Glutamatergic neuron (in vitro differentiated cells): ENCODE results near the gene PERM1. TPM values are rescaled to one million over a fixed set of nuclear protein-coding genes. Genes with fewer than 3 reads are reported as not detected.
"Not testable (repeated sequence)": the region's sequence is repeated elsewhere in the genome, so short reads cannot be mapped to it uniquely, and the experiment has no call there.

Source experiments
- DNase-seq: peaks from one replicate; pipeline ENCODE4 v3.0.0; 2022
- H3K27ac Mint-ChIP-seq: one replicate; pipeline ENCODE4 v1.8.0; 2020; ENCODE audit warnings: mild to moderate bottlenecking, mixed read lengths, inconsistent platforms; ENCODE audit not compliant: unreplicated experiment
- H3K27me3 Mint-ChIP-seq: one replicate; pipeline ENCODE4 v1.8.0; 2020; ENCODE audit warnings: mild to moderate bottlenecking, moderate library complexity, mixed read lengths, inconsistent platforms; ENCODE audit not compliant: unreplicated experiment
- H3K36me3 Mint-ChIP-seq: one replicate; pipeline ENCODE4 v1.8.0; 2020; ENCODE audit warnings: mild to moderate bottlenecking, mixed read lengths, inconsistent platforms; ENCODE audit not compliant: unreplicated experiment
- H3K4me1 Mint-ChIP-seq: one replicate; pipeline ENCODE4 v1.8.0; 2020; ENCODE audit warnings: mild to moderate bottlenecking, low read depth, mixed read lengths, inconsistent platforms; ENCODE audit not compliant: unreplicated experiment
- H3K4me3 Mint-ChIP-seq: one replicate; pipeline ENCODE4 v1.8.0; 2020; ENCODE audit warnings: mild to moderate bottlenecking, mixed read lengths, inconsistent platforms; ENCODE audit not compliant: unreplicated experiment
- H3K9me3 Mint-ChIP-seq: one replicate; pipeline ENCODE4 v1.8.0; 2020; ENCODE audit warnings: mild to moderate bottlenecking, moderate library complexity, mixed read lengths, inconsistent platforms; ENCODE audit not compliant: unreplicated experiment
- total RNA-seq: library from RNA; stranded (reverse); fragmentation: NEBNext Ultra II Directional; extraction: Animal tissue kit (Norgen Biotek cat#: 25700); gene quantifications from one replicate; pipeline ENCODE4 v1.2.1, GENCODE V29; 2021; ENCODE audit not compliant: unreplicated experiment
- TF ChIP-seq, protein P1 (sequence below): fragments of 200-600 bp; sonication (generic); IDR thresholded peaks from one replicate; pipeline ENCODE4 v1.5.0; 2021; ENCODE audit not compliant: partially characterized antibody, unreplicated experiment

Gene PERM1
- total RNA-seq, 1 donor from 2014 or later: 0.32 TPM

GRCh38 chr1:996851-997712 is 15.2 kb upstream of the PERM1 start:
- peak overlapping the region; percentile 71 for H3K4me3 Mint-ChIP-seq
- H3K9me3 Mint-ChIP-seq: peaks cover 19% of the 10 kb centered on the region
- H3K36me3 Mint-ChIP-seq: peaks cover 9% of the 10 kb centered on the region
- TF ChIP-seq, protein P1, sequence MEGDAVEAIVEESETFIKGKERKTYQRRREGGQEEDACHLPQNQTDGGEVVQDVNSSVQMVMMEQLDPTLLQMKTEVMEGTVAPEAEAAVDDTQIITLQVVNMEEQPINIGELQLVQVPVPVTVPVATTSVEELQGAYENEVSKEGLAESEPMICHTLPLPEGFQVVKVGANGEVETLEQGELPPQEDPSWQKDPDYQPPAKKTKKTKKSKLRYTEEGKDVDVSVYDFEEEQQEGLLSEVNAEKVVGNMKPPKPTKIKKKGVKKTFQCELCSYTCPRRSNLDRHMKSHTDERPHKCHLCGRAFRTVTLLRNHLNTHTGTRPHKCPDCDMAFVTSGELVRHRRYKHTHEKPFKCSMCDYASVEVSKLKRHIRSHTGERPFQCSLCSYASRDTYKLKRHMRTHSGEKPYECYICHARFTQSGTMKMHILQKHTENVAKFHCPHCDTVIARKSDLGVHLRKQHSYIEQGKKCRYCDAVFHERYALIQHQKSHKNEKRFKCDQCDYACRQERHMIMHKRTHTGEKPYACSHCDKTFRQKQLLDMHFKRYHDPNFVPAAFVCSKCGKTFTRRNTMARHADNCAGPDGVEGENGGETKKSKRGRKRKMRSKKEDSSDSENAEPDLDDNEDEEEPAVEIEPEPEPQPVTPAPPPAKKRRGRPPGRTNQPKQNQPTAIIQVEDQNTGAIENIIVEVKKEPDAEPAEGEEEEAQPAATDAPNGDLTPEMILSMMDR: no peak
- H3K4me1 Mint-ChIP-seq: peaks cover 4% of the 10 kb centered on the region
- peaks cover 9% of the 10 kb centered on the region for H3K27me3 Mint-ChIP-seq
- peak; percentile 65 for DNase-seq
- peak overlapping the region; percentile 82 for H3K27ac Mint-ChIP-seq

GRCh38 chr1:995665-996633 is 14.1 kb upstream of the PERM1 start:
- peak overlapping the region; percentile 56 for H3K4me3 Mint-ChIP-seq
- H3K36me3 Mint-ChIP-seq: peaks cover 17% of the 10 kb centered on the region
- peaks cover 21% of the 10 kb centered on the region for H3K9me3 Mint-ChIP-seq
- peaks cover 9% of the 10 kb centered on the region for H3K27me3 Mint-ChIP-seq
- H3K27ac Mint-ChIP-seq: peak overlapping the region; percentile 41
- no peak for DNase-seq
- H3K4me1 Mint-ChIP-seq: peaks cover 4% of the 10 kb centered on the region
- TF ChIP-seq, protein P1: no peak

DNA sequence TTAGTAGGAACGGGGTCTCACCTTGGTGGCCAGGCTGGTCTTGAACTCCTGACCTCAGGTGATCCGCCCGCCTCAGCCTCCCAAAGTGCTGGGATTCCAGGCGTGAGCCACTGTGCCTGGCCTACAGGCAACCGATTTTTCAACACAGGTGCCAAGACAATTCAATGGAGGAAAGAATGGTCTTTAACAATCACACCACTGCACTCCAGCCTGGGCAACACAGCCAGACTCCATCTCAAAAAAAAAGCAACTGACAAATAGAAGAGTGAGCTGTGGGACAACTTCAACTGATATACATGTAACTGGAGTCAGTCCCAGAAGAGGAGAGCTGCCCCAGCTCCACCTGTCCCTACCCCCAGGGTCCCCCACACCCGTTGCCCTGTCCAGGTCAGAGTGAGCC is 12.7 kb upstream of the PERM1 start:
- H3K4me3 Mint-ChIP-seq, DNase-seq, H3K27me3 Mint-ChIP-seq, H3K27ac Mint-ChIP-seq, H3K4me1 Mint-ChIP-seq: not testable (repeated sequence)
- Mint-ChIP-seq H3K36me3 (peaks cover 21% of the 10 kb centered on the region), H3K9me3 (peaks cover 21% of the 10 kb centered on the region)

GRCh38 chr1:993379-993995 is 11.6 kb upstream of the PERM1 start:
- Mint-ChIP-seq H3K27me3 (peaks cover 9% of the 10 kb centered on the region), H3K36me3 (peaks cover 29% of the 10 kb centered on the region), H3K9me3 (peaks cover 27% of the 10 kb centered on the region), H3K4me1 (peaks cover 4% of the 10 kb centered on the region), H3K4me3 (no peak overlapping the region), H3K27ac (no peak overlapping the region)
- DNase-seq: no peak
- TF ChIP-seq, protein P1: no peak

DNA sequence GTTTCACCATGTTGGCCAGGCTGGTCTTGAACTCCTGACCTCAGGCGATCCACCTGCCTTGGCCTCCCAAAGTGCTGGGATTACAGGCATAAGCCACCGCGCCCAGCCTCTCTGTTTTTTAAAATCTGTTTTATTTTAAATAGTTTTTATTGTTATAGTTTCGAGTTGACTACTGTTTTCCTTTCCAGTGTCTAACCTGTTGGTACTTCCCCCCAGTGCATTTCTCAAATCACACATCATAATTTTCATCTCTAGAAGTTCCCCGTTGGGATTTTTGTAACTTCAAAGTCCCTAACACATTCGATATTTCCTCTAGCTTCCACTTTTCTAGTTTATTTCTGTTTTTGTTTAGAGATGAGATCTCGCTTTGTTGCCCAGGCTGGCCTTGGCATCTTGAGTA is 10.5 kb upstream of the PERM1 start:
- Mint-ChIP-seq H3K4me1 (peaks cover 4% of the 10 kb centered on the region), H3K9me3 (peaks cover 32% of the 10 kb centered on the region), H3K27ac (no peak overlapping the region), H3K36me3 (peaks cover 36% of the 10 kb centered on the region), H3K4me3 (peak overlapping the region; percentile 2), H3K27me3 (peaks cover 9% of the 10 kb centered on the region)
- TF ChIP-seq, protein P1: no peak
- DNase-seq: no peak
